BLaER1 treated with 17β-estradiol and CSF1 and Interleukin-3, amounts not matched to agents 10 nM and 100 nM (cell line): ENCODE data around the gene COX5A.

ENCODE experiments used
- H3K27ac ChIP-seq, 11 experiments: shearing (Covaris generic); formaldehyde crosslinking; 2 replicates each; pipeline ENCODE4 v1.8.1; 2022
- H3K27me3 ChIP-seq, 11 experiments: shearing (Covaris generic); formaldehyde crosslinking; 2 replicates each; pipeline ENCODE4 v1.8.1; 2022
- H3K36me3 ChIP-seq, 11 experiments: shearing (Covaris generic); formaldehyde crosslinking; 2 replicates each; pipeline ENCODE4 v1.8.1; 2022
- H3K4me1 ChIP-seq, 10 experiments: shearing (Covaris generic); formaldehyde crosslinking; 2 replicates each; pipeline ENCODE4 v1.8.1; 2022
- H3K4me2 ChIP-seq, 11 experiments: shearing (Covaris generic); formaldehyde crosslinking; 2 replicates each; pipeline ENCODE4 v1.8.1; 2022
- H3K4me3 ChIP-seq, 10 experiments: shearing (Covaris generic); formaldehyde crosslinking; 2 replicates each; pipeline ENCODE4 v1.8.1; 2022
- H3K9ac ChIP-seq, 11 experiments: shearing (Covaris generic); formaldehyde crosslinking; 2 replicates each; pipeline ENCODE4 v1.8.1; 2022
- H3K9me3 ChIP-seq, 11 experiments: shearing (Covaris generic); formaldehyde crosslinking; replicated peaks in 1 of 11; 2 replicates each; pipeline ENCODE4 v1.8.1; 2022
- H4K20me1 ChIP-seq, 11 experiments: shearing (Covaris generic); formaldehyde crosslinking; 2 replicates each; pipeline ENCODE4 v1.8.1; 2022
- Cebpa-rat ChIP-seq, 11 experiments: shearing (Covaris generic); IDR thresholded peaks; 2 replicates each; pipeline ENCODE4 v1.8.1; 2022

COX5A gene

DNA sequence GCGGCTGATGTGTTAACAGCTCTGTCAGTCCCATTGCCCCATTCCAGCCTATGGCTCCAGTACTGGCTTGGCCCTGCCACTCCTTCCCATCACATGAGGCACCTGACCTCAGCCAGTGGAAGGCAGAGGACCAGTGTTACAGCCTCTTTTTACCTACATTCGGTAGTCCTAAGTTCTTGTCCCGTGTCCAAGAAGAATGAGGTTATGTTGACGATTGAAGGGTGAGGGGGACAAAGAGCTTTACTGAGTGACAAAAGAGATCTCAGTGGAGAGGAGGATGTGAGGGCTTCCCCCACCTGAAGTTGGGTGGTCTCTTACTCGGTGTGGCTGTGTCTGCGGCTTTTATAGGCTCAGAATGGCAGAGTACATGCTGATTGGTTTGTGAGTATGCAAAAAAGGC is 55.3 kb downstream of the COX5A start:
- no peak overlapping the region for H3K4me2 ChIP-seq
- H3K4me1 ChIP-seq: peaks cover 12 to 41% (median 17%) of the 10 kb centered on the region in 10 experiments
- H3K27ac ChIP-seq: no peak overlapping the region
- H3K9me3 ChIP-seq: peaks cover 16 to 26% (median 23%) of the 10 kb centered on the region in 11 experiments
- no peak overlapping the region for H3K9ac ChIP-seq
- no peak for TF ChIP-seq Cebpa-rat (IDR thresholded peaks at IDR 0.05)
- H3K4me3 ChIP-seq: no peak overlapping the region
- peaks cover 0 to 7% (median 0%) of the 10 kb centered on the region in 11 experiments; a peak in 3 of 22 replicates for H3K36me3 ChIP-seq
- no peaks in the 10 kb centered on the region for H3K27me3 ChIP-seq
- H4K20me1 ChIP-seq: no peaks in the 10 kb centered on the region

DNA sequence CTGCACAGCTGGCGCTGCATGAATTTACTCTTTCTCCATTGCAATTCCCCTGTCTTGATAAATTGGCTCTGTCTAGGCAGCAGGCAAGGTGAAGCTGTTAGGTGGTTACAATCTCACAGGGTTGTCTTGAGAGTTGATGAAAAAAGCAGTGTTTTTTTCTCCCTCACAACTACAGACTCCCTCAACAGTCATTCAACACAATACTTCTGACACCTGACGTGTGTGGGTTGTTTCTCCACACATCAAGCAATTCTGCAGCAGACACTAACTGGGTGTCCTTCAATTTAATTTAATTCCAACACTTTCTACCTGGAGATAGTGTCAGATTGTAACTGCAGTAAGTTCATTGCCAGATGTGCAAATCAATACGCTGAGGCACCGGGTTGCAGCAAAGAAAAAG is 59.6 kb downstream of the COX5A start:
- H3K4me2 ChIP-seq: no peak overlapping the region
- H4K20me1 ChIP-seq: no peaks in the 10 kb centered on the region
- peaks cover 16 to 22% (median 21%) of the 10 kb centered on the region in 11 experiments for H3K9me3 ChIP-seq
- H3K27me3 ChIP-seq: no peaks in the 10 kb centered on the region
- H3K9ac ChIP-seq: no peak overlapping the region
- TF ChIP-seq Cebpa-rat (IDR thresholded peaks at IDR 0.05): no peak
- peaks cover 0 to 7% (median 0%) of the 10 kb centered on the region in 11 experiments; a peak in 3 of 22 replicates for H3K36me3 ChIP-seq
- no peak overlapping the region for H3K4me3 ChIP-seq
- no peak overlapping the region for H3K27ac ChIP-seq
- peaks cover 7 to 10% (median 9%) of the 10 kb centered on the region in 10 experiments; a peak in 17 of 20 replicates for H3K4me1 ChIP-seq

DNA sequence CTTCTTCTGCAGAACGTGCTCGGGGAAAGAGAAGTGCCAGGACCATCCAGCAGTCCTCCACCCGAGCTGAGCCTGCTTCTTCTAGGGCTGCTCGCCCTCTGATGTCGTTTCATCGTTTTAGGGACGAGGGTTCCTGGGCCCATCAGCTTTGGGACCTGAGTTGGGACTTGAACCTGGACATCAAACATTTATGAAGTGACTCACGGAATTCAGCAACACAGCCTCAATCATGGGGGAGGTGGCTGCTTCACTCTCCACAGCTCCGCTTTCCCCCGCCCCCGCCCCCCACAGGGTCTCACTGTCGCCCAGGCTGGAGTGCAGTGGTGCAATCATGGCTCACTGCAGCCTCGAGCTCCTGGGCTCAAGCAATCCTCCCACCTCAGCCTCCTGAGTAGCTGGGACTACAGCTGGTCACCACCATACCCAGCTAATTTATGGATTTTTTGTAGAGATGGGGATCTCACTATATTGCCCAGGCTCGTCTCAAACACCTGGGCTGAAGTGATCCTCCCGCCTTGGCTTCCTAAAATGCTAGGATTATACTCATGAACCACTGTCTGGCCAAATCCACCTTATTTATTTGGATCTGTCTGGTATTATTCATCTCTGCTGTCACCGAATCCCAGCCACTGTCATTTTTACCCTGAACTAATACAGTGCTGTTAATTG is 64.0 kb downstream of the COX5A start:
- Histone ChIP-seq H3K4me1 (peaks cover 37 to 47% (median 44%) of the 10 kb centered on the region in 10 experiments), H3K4me3 (peak overlapping the region; percentile 68 to 87 (median 78)), H3K9ac (peak overlapping the region; percentile 90 to 99 (median 96); a peak in 21 of 22 replicates), H3K4me2 (peak overlapping the region; percentile 75 to 100 (median 98)), H3K27me3 (no peaks in the 10 kb centered on the region), H3K36me3 (peaks cover 0 to 5% (median under 1%) of the 10 kb centered on the region in 11 experiments; a peak in 5 of 22 replicates), H3K27ac (peak overlapping the region; percentile 89 to 100 (median 96); a peak in 20 of 22 replicates), H4K20me1 (peaks cover 0 to 40% (median 11%) of the 10 kb centered on the region in 11 experiments; a peak in 16 of 22 replicates), H3K9me3 (no peaks in the 10 kb centered on the region; a peak in 1 of 22 replicates)
- no peak for TF ChIP-seq Cebpa-rat (IDR thresholded peaks at IDR 0.05)

DNA sequence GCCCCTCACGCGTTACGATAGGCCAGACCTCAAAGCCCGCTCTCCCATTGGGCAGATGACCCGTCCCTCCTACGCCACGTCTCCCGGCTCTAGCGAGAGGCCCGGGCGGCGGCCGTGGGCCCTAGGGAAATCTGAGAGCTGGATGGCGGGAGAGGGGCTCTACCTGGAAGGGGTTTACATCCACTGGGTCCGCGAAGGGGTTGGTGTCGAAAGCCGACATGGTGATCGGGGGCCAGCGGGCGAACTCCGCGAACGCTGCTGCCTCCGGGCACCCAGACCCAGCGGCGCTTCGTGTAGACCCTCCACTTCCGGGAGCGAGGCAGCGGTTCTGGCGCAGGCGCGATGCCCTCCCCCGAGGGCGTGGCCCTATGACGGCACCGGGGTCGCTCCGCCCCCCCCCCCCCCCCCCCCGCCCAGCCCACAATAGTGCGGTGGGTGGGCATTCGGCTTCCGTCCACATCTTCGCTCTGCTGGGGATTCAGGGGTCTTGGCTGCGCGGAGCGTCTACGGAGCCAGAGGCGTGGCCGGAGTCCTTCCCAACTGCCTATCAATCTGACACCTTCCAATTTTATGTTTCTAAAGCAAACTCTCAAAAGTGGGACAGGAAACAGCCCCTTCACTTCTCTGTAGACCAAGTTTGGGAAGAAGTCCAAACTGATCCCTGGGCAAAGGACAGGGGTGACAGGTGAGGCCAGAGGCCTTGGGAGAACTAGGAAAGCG is 64.7 kb downstream of the COX5A start, which contains the start of gene SCAMP2:
Gene SCAMP2, minus strand, starts transcription at position 330 of the 720 bp plus-strand sequence. Its CDS starts 110 bp downstream, at position 220.
- peak within 1 kb of the TSS; percentile 89 to 100 (median 96) for H3K27ac ChIP-seq
- H4K20me1 ChIP-seq: peaks cover 0 to 47% (median 11%) of the 10 kb centered on the region in 11 experiments; a peak in 16 of 22 replicates
- peak within 1 kb of the TSS; percentile 89 to 100 (median 98) for H3K4me2 ChIP-seq
- peak within 1 kb of the TSS; percentile 68 to 87 (median 78) for H3K4me3 ChIP-seq
- H3K4me1 ChIP-seq: peaks cover 44 to 54% (median 50%) of the 10 kb centered on the region in 10 experiments
- H3K27me3 ChIP-seq: no peaks in the 10 kb centered on the region
- no peak for TF ChIP-seq Cebpa-rat (IDR thresholded peaks at IDR 0.05)
- H3K9me3 ChIP-seq: peaks cover 0 to 1% (median 0%) of the 10 kb centered on the region in 11 experiments; a peak in 4 of 22 replicates
- H3K9ac ChIP-seq: peak within 1 kb of the TSS; percentile 90 to 99 (median 96)
- H3K36me3 ChIP-seq: peaks cover 0 to 10% (median 6%) of the 10 kb centered on the region in 11 experiments; a peak in 8 of 22 replicates

DNA sequence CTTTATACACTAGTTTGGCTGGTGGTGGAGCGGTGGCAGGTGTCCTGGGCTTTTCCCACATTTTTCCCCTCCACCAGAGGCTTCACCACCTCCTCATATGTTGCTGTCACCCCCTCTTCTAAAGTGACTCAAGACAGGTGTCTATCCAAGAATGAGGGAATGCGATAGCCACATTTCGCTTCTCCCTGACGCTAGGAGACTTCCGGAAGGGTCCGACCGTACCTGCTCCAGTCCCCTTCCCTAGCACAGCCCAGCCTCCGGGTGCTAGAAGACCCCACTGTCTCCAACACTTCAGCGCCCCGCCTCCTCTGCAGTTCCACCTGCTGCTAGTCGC is 65.2 kb downstream of the COX5A start:
- TF ChIP-seq Cebpa-rat (IDR thresholded peaks at IDR 0.05): no peak
- H3K9me3 ChIP-seq: peaks cover 0 to 6% (median 2%) of the 10 kb centered on the region in 11 experiments; a peak in 10 of 22 replicates

DNA sequence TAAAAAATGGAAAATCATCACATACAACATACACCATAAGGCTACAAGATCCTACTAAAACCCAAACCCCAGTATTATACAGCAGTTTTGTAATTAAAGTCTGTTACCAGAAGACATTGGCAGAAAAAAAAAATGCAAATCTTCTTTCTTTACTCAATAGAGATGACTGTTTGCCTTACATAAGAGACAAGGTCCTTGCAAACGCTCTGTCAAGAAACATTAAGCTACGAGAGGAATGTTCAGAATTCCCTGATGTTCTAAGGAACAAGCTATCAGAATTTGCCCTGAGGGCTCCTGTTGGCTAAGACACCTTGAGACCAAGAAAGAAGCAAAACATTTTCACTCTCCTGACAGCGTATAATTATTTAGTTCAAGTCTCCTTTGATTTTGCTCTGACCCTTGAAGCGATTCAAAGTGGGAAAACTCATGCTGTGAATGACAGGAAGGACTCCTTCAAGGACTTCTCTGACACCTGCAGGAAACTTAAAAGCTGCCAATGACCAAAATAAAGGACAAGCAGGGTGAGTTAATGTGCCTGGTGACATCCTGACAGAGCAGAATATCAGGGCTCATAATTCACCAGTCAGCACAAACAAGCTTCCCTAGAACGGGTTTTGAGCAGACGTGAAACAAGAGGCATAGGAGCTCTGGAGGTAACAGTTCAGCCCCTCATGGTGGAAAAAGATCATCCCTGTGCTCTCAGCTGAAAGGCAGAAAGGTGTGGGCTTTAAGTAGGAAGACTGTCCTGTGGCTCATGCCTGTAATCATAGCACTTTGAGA is 67.2 kb downstream of the COX5A start:
- Histone ChIP-seq H3K4me1 (peaks cover 70 to 79% (median 75%) of the 10 kb centered on the region in 10 experiments), H3K4me3 (peak overlapping the region; percentile 35 to 87 (median 74); a peak in 19 of 20 replicates), H3K9me3 (peaks cover 0 to 14% (median 9%) of the 10 kb centered on the region in 11 experiments; a peak in 10 of 22 replicates), H3K9ac (peak overlapping the region; percentile 90 to 99 (median 96)), H3K36me3 (peaks cover 5 to 27% (median 20%) of the 10 kb centered on the region in 11 experiments; a peak in 16 of 22 replicates), H3K27me3 (no peaks in the 10 kb centered on the region), H3K4me2 (peak overlapping the region; percentile 89 to 100 (median 98)), H4K20me1 (peaks cover 0 to 70% (median 11%) of the 10 kb centered on the region in 11 experiments; a peak in 16 of 22 replicates), H3K27ac (peak overlapping the region; percentile 89 to 100 (median 96))
- no peak for TF ChIP-seq Cebpa-rat (IDR thresholded peaks at IDR 0.05)

More for the DNA sequence above, 65.2 kb downstream of the COX5A start:
- peak overlapping the region; percentile 89 to 100 (median 98) for H3K4me2 ChIP-seq
- peaks cover 0 to 16% (median 7%) of the 10 kb centered on the region in 11 experiments; a peak in 12 of 22 replicates for H3K36me3 ChIP-seq
- peak overlapping the region; percentile 89 to 100 (median 96) for H3K27ac ChIP-seq
- H3K4me1 ChIP-seq: peaks cover 49 to 59% (median 55%) of the 10 kb centered on the region in 10 experiments
- peaks cover 0 to 51% (median 11%) of the 10 kb centered on the region in 11 experiments; a peak in 16 of 22 replicates for H4K20me1 ChIP-seq
- H3K4me3 ChIP-seq: peak overlapping the region; percentile 68 to 87 (median 78)
- peak overlapping the region; percentile 90 to 99 (median 96) for H3K9ac ChIP-seq
- H3K27me3 ChIP-seq: no peaks in the 10 kb centered on the region
